GM12878 (cell line): Measurements from ENCODE around the gene GRK1. TPM values are rescaled to one million over a fixed set of nuclear protein-coding genes. Genes with fewer than 3 reads are reported as not detected.

ENCODE experiments used
- ATAC-seq: fragments of 200-7000 bp; cut with Tn5 transposase; 3 replicates; pipeline ENCODE4 v1.9.1; 2020; ENCODE audit warnings: mild to moderate bottlenecking, moderate library complexity
- BruUV-seq: library from RNA; stranded (reverse); fragments of 400-500 nt; replicated peaks from 2 replicates; lab custom pipeline; 2021; lab: Mats Ljungman, UMichigan
- CTCF ChIA-PET: fragments of 300-600 bp; sonication (Branson Sonifier 250); formaldehyde crosslinking; extraction: SDS; loops from one replicate; lab custom pipeline; 2021; ENCODE audit warnings: inconsistent platforms; lab: Yijun Ruan, JAX
- POLR2A ChIA-PET: fragments of 350-600 bp; formaldehyde crosslinking; extraction: SDS; loops from one replicate; lab custom pipeline; 2021; ENCODE audit warnings: inconsistent platforms; lab: Charles Lee
- RAD21 ChIA-PET: fragments of 300-600 bp; sonication (Branson Sonifier 250); formaldehyde crosslinking; loops from one replicate; lab custom pipeline; 2023; ENCODE audit warnings: antibody characterized with exemption; ENCODE audit not compliant: unreplicated experiment; lab: Charles Lee
- SMC1A ChIA-PET: fragments of 300-600 bp; sonication (Branson Sonifier 250); formaldehyde crosslinking; loops from one replicate; lab custom pipeline; 2023; ENCODE audit not compliant: unreplicated experiment, uncharacterized antibody; lab: Charles Lee
- DNase-seq: peaks from one replicate; pipeline ENCODE4 v3.0.0-alpha.2; 2011; ENCODE audit warnings: low read depth, low spot score
- FAIRE-seq: peaks from 3 replicates; lab custom pipeline; 2011; peaks lifted over from hg19 to GRCh38; lab: Jason Lieb, UNC
- H2AFZ ChIP-seq: 2 replicates; pipeline ENCODE4 v1.6.0; 2011; ENCODE audit warnings: low read depth, low read length, control low read depth; ENCODE audit not compliant: control insufficient read depth
- H3K27ac ChIP-seq: 2 replicates; pipeline ENCODE4 v1.5.1; 2011; ENCODE audit warnings: control low read depth; ENCODE audit not compliant: control insufficient read depth, insufficient read depth
- H3K27me3 ChIP-seq, 2 experiments: replicated peaks in 1 of 2; 2 replicates each; pipeline versions ENCODE4 v1.6.0 to v1.6.1; 2011; ENCODE audit warnings: low read length in 1 of 2; ENCODE audit not compliant: control insufficient read depth in 2 of 2, insufficient read depth in 2 of 2
- H3K36me3 ChIP-seq, 2 experiments: 2 replicates each; pipeline ENCODE4 v1.5.1; 2011; ENCODE audit warnings: low read length in 1 of 2; ENCODE audit not compliant: control insufficient read depth in 2 of 2, insufficient read depth in 2 of 2
- H3K4me1 ChIP-seq: 2 replicates; pipeline ENCODE4 v1.6.1; 2011; ENCODE audit warnings: mild to moderate bottlenecking, low read length, moderate library complexity, mixed read lengths; ENCODE audit not compliant: control insufficient read depth, insufficient read depth
- H3K4me2 ChIP-seq: 2 replicates; pipeline ENCODE4 v1.6.0; 2011; ENCODE audit warnings: control low read depth; ENCODE audit not compliant: control insufficient read depth, insufficient read depth
- H3K4me3 ChIP-seq: fragments of 200-600 bp; sonication (generic); 2 replicates; pipeline ENCODE4 v1.5.1; 2016
- H3K79me2 ChIP-seq: 2 replicates; pipeline ENCODE4 v1.6.0; 2011; ENCODE audit warnings: low read length; ENCODE audit not compliant: control insufficient read depth, insufficient read depth
- H3K9ac ChIP-seq: 2 replicates; pipeline ENCODE4 v1.8.0; 2011; ENCODE audit warnings: low read length, control low read depth, mixed read lengths; ENCODE audit not compliant: control insufficient read depth, insufficient read depth
- H3K9me3 ChIP-seq: replicated peaks from 3 replicates; pipeline ENCODE4 v1.5.1; 2011; ENCODE audit warnings: mild to moderate bottlenecking, low read length; ENCODE audit not compliant: control insufficient read depth, insufficient read depth
- H4K20me1 ChIP-seq: 2 replicates; pipeline ENCODE4 v1.6.0; 2011; ENCODE audit not compliant: control insufficient read depth, insufficient read depth
- HDGF ChIP-seq: fragments of 450-650 bp; IDR thresholded peaks from 2 replicates; pipeline ENCODE4 v1.6.1; 2016; ENCODE audit warnings: antibody characterized with exemption
- KAT2A ChIP-seq: conservative IDR thresholded peaks from 2 replicates; pipeline ENCODE4 v1.6.1; 2011; ENCODE audit warnings: low read depth, low read length; ENCODE audit not compliant: control insufficient read depth
- KDM1A ChIP-seq: fragments of 200-600 bp; sonication (generic); IDR thresholded peaks from 2 replicates; pipeline ENCODE4 v1.6.1; 2016; ENCODE audit warnings: borderline replicate concordance
- MXI1 ChIP-seq: fragments of 150-350 bp; IDR thresholded peaks from 2 replicates; pipeline ENCODE4 v1.6.1; 2011; ENCODE audit warnings: low read depth, mild to moderate bottlenecking, inconsistent platforms, low read length, improper control_type of control experiment
- MYB ChIP-seq: fragments of 150-350 bp; IDR thresholded peaks from 2 replicates; pipeline ENCODE4 v1.6.1; 2014; ENCODE audit warnings: mild to moderate bottlenecking, low read depth, low read length, borderline replicate concordance
- NFXL1 ChIP-seq: fragments of 450-650 bp; IDR thresholded peaks from 2 replicates; pipeline ENCODE4 v1.6.1; 2017; ENCODE audit warnings: antibody characterized with exemption, mild to moderate bottlenecking, borderline replicate concordance
- POLR2AphosphoS5 ChIP-seq: IDR thresholded peaks from 2 replicates; pipeline ENCODE4 v1.6.1; 2011; ENCODE audit warnings: mild to moderate bottlenecking, low read length, inconsistent platforms
- RFX5 ChIP-seq: IDR thresholded peaks from 2 replicates; pipeline ENCODE4 v1.6.1; 2011; ENCODE audit warnings: low read depth, low read length, improper control_type of control experiment
- SIN3A ChIP-seq: IDR thresholded peaks from 2 replicates; pipeline ENCODE4 v1.6.1; 2012; ENCODE audit warnings: low read depth, low read length, improper control_type of control experiment
- SUZ12 ChIP-seq: fragments of 200-600 bp; sonication (generic); IDR thresholded peaks from one replicate; pipeline ENCODE4 v1.6.1; 2018; ENCODE audit warnings: antibody characterized with exemption, mild to moderate bottlenecking; ENCODE audit not compliant: unreplicated experiment
- ZBED1 ChIP-seq: IDR thresholded peaks from 2 replicates; pipeline ENCODE4 v1.6.1; 2016; ENCODE audit warnings: borderline replicate concordance
- ZNF217 ChIP-seq: fragments of 450-650 bp; IDR thresholded peaks from 2 replicates; pipeline ENCODE4 v1.6.1; 2017; ENCODE audit warnings: antibody characterized with exemption, mild to moderate bottlenecking
- WGBS: methylation state at CpG from one replicate; pipeline ENCODE4 v1.1.6; 2016; ENCODE audit warnings: low lambda C conversion rate; ENCODE audit not compliant: insufficient replicate concordance, insufficient coverage; ENCODE audit errors: missing lambda C conversion rate; 5-methylcytosine and 5-hydroxymethylcytosine counted together
- in situ Hi-C: fragments of 300-500 bp; cut with MboI; formaldehyde crosslinking; loops from 9 replicates; pipeline ENCODE4 v1.14.3; 2018; ENCODE audit warnings: mixed read lengths
- intact Hi-C: fragments of 100-400 bp; cut with micrococcal nuclease; formaldehyde crosslinking; loops from one replicate; pipeline ENCODE4 v1.14.2; 2022; ENCODE audit not compliant: unreplicated experiment
- polyA plus RNA-seq, 11 experiments: library from polyadenylated mRNA; depleted of rRNA in 4 of 11; unstranded in 6 of 11; stranded (reverse) in 5 of 11; fragments of >200 nt; fragmentation: Nextera tagmentation in 4 of 11; fragmentation: Illumina TruSeq in 1 of 11; extraction: Ambion mirVana in 4 of 11; extraction: Trizol in 1 of 11; gene quantifications; 1 replicate in 1 of 11; 2 replicates in 10 of 11; pipeline versions ENCODE4 v1.2.1 to v1.2.3, GENCODE V29; 2011 to 2016; ENCODE audit warnings: inconsistent platforms in 2 of 11, missing spikeins in 2 of 11, low read depth in 1 of 11
- total RNA-seq, 4 experiments: library from RNA; depleted of rRNA in 3 of 4; stranded (reverse); fragments of >200 nt in 3 of 4; fragmentation: Illumina TruSeq in 1 of 4; extraction: Trizol in 1 of 4; gene quantifications; 2 replicates each; pipeline versions ENCODE4 v1.2.1 to v1.2.3, GENCODE V29; 2013 to 2021
- TF ChIP-seq, protein P1 (sequence below): fragments of 450-650 bp; IDR thresholded peaks from 2 replicates; pipeline ENCODE4 v1.6.1; 2016; ENCODE audit warnings: mild to moderate bottlenecking
- TF ChIP-seq, protein P2 (sequence below): fragments of 450-650 bp; IDR thresholded peaks from 2 replicates; pipeline ENCODE4 v1.6.1; 2016; ENCODE audit warnings: mild to moderate bottlenecking
- TF ChIP-seq, protein P3 (sequence below): fragments of 450-650 bp; conservative IDR thresholded peaks from 2 replicates; pipeline ENCODE4 v1.6.1; 2017; ENCODE audit warnings: mild to moderate bottlenecking, moderate library complexity
- TF ChIP-seq, protein P4 (sequence below): fragments of 450-650 bp; IDR thresholded peaks from 2 replicates; pipeline ENCODE4 v1.6.1; 2017; ENCODE audit warnings: borderline replicate concordance
- TF ChIP-seq, protein P5 (sequence below): IDR thresholded peaks from 2 replicates; pipeline ENCODE4 v1.6.1; 2012; ENCODE audit warnings: low read depth, low read length, improper control_type of control experiment

Gene GRK1
- total and polyA plus RNA-seq, 10 of the 15 experiments (the other 5 are each of a cell fraction or from before 2014, with no cell fraction given), result under 0.01 to 0.04 TPM; not detected in 8

DNA sequence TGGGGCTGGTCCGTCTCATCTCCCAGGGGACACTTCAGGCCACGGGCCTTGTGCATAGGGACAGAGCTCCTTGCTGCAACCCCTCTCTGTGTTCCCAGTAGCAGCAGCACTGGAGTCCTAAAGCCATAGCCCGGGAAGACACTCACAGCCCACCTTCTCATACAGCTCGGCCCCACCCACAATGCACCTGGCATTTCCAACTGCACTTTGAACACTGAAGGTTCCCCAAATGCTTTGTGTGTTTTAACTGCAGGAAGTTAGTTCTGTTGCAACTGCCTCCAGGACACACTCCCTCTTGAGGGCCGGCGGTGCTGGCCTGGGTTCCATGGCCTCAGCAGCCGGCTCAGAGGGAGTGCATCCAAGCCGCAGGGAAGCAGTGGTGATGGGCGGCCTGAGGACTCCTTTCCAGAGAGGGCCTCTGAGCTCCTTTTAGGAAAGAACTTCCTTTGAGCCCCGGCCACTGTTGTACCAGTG, 69.3 kb downstream of the GRK1 start:
- WGBS, result 50% methylated on average over 10 of the region's 10 CpGs
- no peak for ATAC-seq
- ChIA-PET POLR2A (no interaction called here), RAD21 (no interaction called here), CTCF (no interaction called here), SMC1A (no interaction called here)
- no TSS peak for BruUV-seq
- Histone ChIP-seq H3K9me3 (no peaks in the 10 kb centered on the region; the same call in 2 of the 3 replicates), H3K4me2 (no peak overlapping the region), H3K27ac (no peak overlapping the region), H3K4me1 (no peaks in the 10 kb centered on the region), H3K36me3 (no peaks in the 10 kb centered on the region), H3K79me2 (no peaks in the 10 kb centered on the region), H3K9ac (no peak overlapping the region), H3K27me3 (no peaks in the 10 kb centered on the region; a peak in 1 of 4 replicates), H3K4me3 (no peak overlapping the region), H4K20me1 (no peaks in the 10 kb centered on the region), H2AFZ (no peak overlapping the region)
- in situ Hi-C loops, result no loop called here
- no peak for DNase-seq
- intact Hi-C loops, result no loop called here
- no peak for FAIRE-seq
- TF ChIP-seq KDM1A, result no peak
- no peak for TF ChIP-seq HDGF
- TF ChIP-seq, protein P1, sequence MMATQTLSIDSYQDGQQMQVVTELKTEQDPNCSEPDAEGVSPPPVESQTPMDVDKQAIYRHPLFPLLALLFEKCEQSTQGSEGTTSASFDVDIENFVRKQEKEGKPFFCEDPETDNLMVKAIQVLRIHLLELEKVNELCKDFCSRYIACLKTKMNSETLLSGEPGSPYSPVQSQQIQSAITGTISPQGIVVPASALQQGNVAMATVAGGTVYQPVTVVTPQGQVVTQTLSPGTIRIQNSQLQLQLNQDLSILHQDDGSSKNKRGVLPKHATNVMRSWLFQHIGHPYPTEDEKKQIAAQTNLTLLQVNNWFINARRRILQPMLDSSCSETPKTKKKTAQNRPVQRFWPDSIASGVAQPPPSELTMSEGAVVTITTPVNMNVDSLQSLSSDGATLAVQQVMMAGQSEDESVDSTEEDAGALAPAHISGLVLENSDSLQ, result no peak
- TF ChIP-seq, protein P2, sequence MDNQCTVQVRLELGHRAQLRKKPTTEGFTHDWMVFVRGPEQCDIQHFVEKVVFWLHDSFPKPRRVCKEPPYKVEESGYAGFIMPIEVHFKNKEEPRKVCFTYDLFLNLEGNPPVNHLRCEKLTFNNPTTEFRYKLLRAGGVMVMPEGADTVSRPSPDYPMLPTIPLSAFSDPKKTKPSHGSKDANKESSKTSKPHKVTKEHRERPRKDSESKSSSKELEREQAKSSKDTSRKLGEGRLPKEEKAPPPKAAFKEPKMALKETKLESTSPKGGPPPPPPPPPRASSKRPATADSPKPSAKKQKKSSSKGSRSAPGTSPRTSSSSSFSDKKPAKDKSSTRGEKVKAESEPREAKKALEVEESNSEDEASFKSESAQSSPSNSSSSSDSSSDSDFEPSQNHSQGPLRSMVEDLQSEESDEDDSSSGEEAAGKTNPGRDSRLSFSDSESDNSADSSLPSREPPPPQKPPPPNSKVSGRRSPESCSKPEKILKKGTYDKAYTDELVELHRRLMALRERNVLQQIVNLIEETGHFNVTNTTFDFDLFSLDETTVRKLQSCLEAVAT, result no peak
- no peak for TF ChIP-seq ZBED1
- TF ChIP-seq RFX5, result no peak
- no peak for TF ChIP-seq NFXL1
- TF ChIP-seq, protein P3, sequence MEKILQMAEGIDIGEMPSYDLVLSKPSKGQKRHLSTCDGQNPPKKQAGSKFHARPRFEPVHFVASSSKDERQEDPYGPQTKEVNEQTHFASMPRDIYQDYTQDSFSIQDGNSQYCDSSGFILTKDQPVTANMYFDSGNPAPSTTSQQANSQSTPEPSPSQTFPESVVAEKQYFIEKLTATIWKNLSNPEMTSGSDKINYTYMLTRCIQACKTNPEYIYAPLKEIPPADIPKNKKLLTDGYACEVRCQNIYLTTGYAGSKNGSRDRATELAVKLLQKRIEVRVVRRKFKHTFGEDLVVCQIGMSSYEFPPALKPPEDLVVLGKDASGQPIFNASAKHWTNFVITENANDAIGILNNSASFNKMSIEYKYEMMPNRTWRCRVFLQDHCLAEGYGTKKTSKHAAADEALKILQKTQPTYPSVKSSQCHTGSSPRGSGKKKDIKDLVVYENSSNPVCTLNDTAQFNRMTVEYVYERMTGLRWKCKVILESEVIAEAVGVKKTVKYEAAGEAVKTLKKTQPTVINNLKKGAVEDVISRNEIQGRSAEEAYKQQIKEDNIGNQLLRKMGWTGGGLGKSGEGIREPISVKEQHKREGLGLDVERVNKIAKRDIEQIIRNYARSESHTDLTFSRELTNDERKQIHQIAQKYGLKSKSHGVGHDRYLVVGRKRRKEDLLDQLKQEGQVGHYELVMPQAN, result no peak
- TF ChIP-seq, protein P4, sequence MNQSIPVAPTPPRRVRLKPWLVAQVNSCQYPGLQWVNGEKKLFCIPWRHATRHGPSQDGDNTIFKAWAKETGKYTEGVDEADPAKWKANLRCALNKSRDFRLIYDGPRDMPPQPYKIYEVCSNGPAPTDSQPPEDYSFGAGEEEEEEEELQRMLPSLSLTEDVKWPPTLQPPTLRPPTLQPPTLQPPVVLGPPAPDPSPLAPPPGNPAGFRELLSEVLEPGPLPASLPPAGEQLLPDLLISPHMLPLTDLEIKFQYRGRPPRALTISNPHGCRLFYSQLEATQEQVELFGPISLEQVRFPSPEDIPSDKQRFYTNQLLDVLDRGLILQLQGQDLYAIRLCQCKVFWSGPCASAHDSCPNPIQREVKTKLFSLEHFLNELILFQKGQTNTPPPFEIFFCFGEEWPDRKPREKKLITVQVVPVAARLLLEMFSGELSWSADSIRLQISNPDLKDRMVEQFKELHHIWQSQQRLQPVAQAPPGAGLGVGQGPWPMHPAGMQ, result no peak
- no peak for TF ChIP-seq ZNF217
- TF ChIP-seq MXI1, result no peak
- no peak for TF ChIP-seq POLR2AphosphoS5
- TF ChIP-seq SUZ12, result no peak
- no peak for TF ChIP-seq MYB
- TF ChIP-seq KAT2A, result no peak
- no peak for TF ChIP-seq SIN3A
- TF ChIP-seq, protein P5, sequence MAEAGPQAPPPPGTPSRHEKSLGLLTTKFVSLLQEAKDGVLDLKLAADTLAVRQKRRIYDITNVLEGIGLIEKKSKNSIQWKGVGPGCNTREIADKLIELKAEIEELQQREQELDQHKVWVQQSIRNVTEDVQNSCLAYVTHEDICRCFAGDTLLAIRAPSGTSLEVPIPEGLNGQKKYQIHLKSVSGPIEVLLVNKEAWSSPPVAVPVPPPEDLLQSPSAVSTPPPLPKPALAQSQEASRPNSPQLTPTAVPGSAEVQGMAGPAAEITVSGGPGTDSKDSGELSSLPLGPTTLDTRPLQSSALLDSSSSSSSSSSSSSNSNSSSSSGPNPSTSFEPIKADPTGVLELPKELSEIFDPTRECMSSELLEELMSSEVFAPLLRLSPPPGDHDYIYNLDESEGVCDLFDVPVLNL, result no peak
